Neural cell (in vitro differentiated cells): ENCODE measurements around the gene GDPD5.

Source experiments
- EZH2 ChIP-seq: fragments of 200-600, 300-800 bp; shearing (Covaris generic), sonication (generic); IDR thresholded peaks from 2 replicates; pipeline ENCODE4 v1.6.1; 2014; ENCODE audit warnings: antibody characterized with exemption, low read length, borderline replicate concordance, mild to moderate bottlenecking; ENCODE audit not compliant: insufficient read depth, poor library complexity, severe bottlenecking
- POLR2AphosphoS5 ChIP-seq: IDR thresholded peaks from 2 replicates; pipeline ENCODE4 v1.6.1; 2012
- TF ChIP-seq, protein P1 (sequence below): fragments of 450-650 bp; IDR thresholded peaks from 2 replicates; pipeline ENCODE4 v1.5.1; 2014; ENCODE audit warnings: antibody characterized with exemption, mild to moderate bottlenecking, moderate library complexity; ENCODE audit not compliant: poor library complexity, severe bottlenecking
- TF ChIP-seq, protein P2 (sequence below): IDR thresholded peaks from 2 replicates; pipeline ENCODE4 v1.6.1; 2012; ENCODE audit warnings: borderline replicate concordance

DNA sequence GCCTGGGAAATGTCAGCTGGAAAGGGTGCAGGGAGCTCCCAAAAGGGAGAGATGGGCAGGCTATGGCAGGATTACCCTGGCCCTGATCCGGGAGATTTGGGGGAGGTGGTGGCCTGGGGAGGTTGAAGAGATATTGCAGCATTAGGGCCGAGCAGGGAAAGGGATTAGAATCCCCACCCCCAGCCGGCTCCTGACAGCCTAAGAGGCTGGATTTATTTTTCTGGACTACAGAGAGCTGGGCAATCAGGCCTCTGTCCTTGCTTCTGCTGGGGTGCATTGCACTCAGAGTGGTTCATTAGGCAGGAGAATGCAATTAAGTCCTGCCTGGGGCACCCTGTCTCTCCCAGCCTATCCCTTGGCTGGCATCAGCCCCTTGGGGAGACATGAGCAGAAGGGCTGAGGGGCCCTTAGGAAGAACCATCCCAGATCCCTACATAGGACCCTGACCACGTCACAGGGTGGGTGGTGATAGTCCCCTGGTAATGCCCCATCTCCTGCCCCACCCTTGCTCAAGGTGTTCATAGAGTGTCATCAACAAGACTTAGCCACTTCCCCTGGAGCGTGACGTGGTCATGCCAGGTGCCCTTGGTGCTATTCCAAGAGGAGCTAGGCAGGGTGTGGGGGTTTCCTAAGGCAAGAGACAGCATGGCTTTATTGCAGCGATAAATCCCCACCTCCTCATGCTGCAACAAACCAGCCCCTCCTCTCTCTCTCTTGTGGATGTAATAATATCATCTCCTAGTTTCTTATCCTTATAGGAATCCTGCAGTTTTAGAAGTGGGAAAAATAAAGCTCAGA lies 54.4 kb downstream of the GDPD5 start:
- TF ChIP-seq POLR2AphosphoS5 = no peak
- no peak for TF ChIP-seq EZH2
- TF ChIP-seq, protein P1, sequence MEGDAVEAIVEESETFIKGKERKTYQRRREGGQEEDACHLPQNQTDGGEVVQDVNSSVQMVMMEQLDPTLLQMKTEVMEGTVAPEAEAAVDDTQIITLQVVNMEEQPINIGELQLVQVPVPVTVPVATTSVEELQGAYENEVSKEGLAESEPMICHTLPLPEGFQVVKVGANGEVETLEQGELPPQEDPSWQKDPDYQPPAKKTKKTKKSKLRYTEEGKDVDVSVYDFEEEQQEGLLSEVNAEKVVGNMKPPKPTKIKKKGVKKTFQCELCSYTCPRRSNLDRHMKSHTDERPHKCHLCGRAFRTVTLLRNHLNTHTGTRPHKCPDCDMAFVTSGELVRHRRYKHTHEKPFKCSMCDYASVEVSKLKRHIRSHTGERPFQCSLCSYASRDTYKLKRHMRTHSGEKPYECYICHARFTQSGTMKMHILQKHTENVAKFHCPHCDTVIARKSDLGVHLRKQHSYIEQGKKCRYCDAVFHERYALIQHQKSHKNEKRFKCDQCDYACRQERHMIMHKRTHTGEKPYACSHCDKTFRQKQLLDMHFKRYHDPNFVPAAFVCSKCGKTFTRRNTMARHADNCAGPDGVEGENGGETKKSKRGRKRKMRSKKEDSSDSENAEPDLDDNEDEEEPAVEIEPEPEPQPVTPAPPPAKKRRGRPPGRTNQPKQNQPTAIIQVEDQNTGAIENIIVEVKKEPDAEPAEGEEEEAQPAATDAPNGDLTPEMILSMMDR = no peak
- TF ChIP-seq, protein P2, sequence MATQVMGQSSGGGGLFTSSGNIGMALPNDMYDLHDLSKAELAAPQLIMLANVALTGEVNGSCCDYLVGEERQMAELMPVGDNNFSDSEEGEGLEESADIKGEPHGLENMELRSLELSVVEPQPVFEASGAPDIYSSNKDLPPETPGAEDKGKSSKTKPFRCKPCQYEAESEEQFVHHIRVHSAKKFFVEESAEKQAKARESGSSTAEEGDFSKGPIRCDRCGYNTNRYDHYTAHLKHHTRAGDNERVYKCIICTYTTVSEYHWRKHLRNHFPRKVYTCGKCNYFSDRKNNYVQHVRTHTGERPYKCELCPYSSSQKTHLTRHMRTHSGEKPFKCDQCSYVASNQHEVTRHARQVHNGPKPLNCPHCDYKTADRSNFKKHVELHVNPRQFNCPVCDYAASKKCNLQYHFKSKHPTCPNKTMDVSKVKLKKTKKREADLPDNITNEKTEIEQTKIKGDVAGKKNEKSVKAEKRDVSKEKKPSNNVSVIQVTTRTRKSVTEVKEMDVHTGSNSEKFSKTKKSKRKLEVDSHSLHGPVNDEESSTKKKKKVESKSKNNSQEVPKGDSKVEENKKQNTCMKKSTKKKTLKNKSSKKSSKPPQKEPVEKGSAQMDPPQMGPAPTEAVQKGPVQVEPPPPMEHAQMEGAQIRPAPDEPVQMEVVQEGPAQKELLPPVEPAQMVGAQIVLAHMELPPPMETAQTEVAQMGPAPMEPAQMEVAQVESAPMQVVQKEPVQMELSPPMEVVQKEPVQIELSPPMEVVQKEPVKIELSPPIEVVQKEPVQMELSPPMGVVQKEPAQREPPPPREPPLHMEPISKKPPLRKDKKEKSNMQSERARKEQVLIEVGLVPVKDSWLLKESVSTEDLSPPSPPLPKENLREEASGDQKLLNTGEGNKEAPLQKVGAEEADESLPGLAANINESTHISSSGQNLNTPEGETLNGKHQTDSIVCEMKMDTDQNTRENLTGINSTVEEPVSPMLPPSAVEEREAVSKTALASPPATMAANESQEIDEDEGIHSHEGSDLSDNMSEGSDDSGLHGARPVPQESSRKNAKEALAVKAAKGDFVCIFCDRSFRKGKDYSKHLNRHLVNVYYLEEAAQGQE = no peak
